HepG2 (cell line): ENCODE data around the gene FAM3B. TPM values are rescaled to one million over a fixed set of nuclear protein-coding genes. Genes with fewer than 3 reads are reported as not detected.

Experiments used
- ATAC-seq: fragments of 200-7000 bp; cut with Tn5 transposase; 3 replicates; pipeline ENCODE4 v1.9.1; 2020; ENCODE audit warnings: mild to moderate bottlenecking, moderate library complexity
- BruUV-seq: library from RNA; stranded (reverse); fragments of 400-500 nt; replicated peaks from 2 replicates; lab custom pipeline; 2021; lab: Mats Ljungman, UMichigan
- CTCF ChIA-PET: fragments of 300-600 bp; formaldehyde crosslinking; extraction: SDS; loops from one replicate; lab custom pipeline; 2021; ENCODE audit warnings: low total read pairs, inconsistent platforms, low intra/inter-chr PET ratio; lab: Yijun Ruan, JAX
- POLR2A ChIA-PET: fragments of 350-600 bp; sonication (Branson Sonifier 250); formaldehyde crosslinking; loops from one replicate; lab custom pipeline; 2020; ENCODE audit warnings: antibody characterized with exemption, inconsistent platforms; lab: Yijun Ruan, JAX
- DNase-seq: peaks from one replicate; pipeline ENCODE4 v3.0.0-alpha.2; 2015; ENCODE audit warnings: low spot score
- FAIRE-seq: peaks from 3 replicates; lab custom pipeline; 2011; peaks lifted over from hg19 to GRCh38; lab: Jason Lieb, UNC
- H2AFZ ChIP-seq: one replicate; pipeline ENCODE4 v1.6.1; 2011; ENCODE audit warnings: low read length, inconsistent platforms
- H3K27ac ChIP-seq: fragments of 300-600 bp; 3 replicates; pipeline ENCODE4 v1.8.0; 2011; ENCODE audit warnings: mixed run types, mild to moderate bottlenecking, mixed read lengths, low read length, inconsistent platforms; ENCODE audit not compliant: insufficient read depth; ENCODE audit errors: extremely low read length
- H3K27me3 ChIP-seq, 2 experiments: fragments of 200-600 bp in 1 of 2; 2 replicates in 1 of 2; 3 replicates in 1 of 2; pipeline versions ENCODE4 v1.6.0 to v1.8.0; 2011; ENCODE audit warnings: low read length in 2 of 2, mild to moderate bottlenecking in 2 of 2, moderate library complexity in 2 of 2, inconsistent platforms in 1 of 2; ENCODE audit not compliant: insufficient read depth in 2 of 2, control insufficient read depth in 1 of 2
- H3K36me3 ChIP-seq, 2 experiments: fragments of 200-600 bp in 1 of 2; replicated peaks in 1 of 2; 2 replicates in 1 of 2; 3 replicates in 1 of 2; pipeline versions ENCODE4 v1.5.1 to v1.8.0; 2011; ENCODE audit warnings: low read length in 2 of 2, inconsistent platforms in 1 of 2; ENCODE audit not compliant: insufficient read depth in 2 of 2, control insufficient read depth in 1 of 2
- H3K4me1 ChIP-seq: 2 replicates; pipeline ENCODE4 v1.5.1; 2012; ENCODE audit warnings: low read length, inconsistent platforms; ENCODE audit not compliant: insufficient read depth
- H3K4me2 ChIP-seq: 2 replicates; pipeline ENCODE4 v1.6.0; 2011; ENCODE audit warnings: low read depth, low read length, inconsistent platforms
- H3K4me3 ChIP-seq, 3 experiments: fragments of 200-600 bp in 1 of 3; sonication (generic), shearing (Covaris generic) in 1 of 3; replicated peaks in 1 of 3; 2 replicates each; pipeline ENCODE4 v1.5.1; 2011 to 2016; ENCODE audit warnings: low read length in 3 of 3, inconsistent platforms in 2 of 3, low read depth in 2 of 3, mild to moderate bottlenecking in 2 of 3, control low read depth in 1 of 3, mixed read lengths in 1 of 3; ENCODE audit not compliant: insufficient read depth in 1 of 3
- H3K79me2 ChIP-seq: one replicate; pipeline ENCODE4 v1.6.1; 2011; ENCODE audit warnings: low read length, inconsistent platforms; ENCODE audit not compliant: insufficient read depth
- H3K9ac ChIP-seq: 2 replicates; pipeline ENCODE4 v1.6.0; 2011; ENCODE audit warnings: mild to moderate bottlenecking, low read depth, low read length, inconsistent platforms; ENCODE audit not compliant: insufficient read depth
- H3K9me3 ChIP-seq: 2 replicates; pipeline ENCODE4 v1.5.1; 2012; ENCODE audit warnings: mild to moderate bottlenecking, low read length
- H4K20me1 ChIP-seq: 2 replicates; pipeline ENCODE4 v1.6.0; 2011; ENCODE audit warnings: inconsistent platforms, mild to moderate bottlenecking, low read length, moderate library complexity; ENCODE audit not compliant: insufficient read depth
- ARID5B ChIP-seq: IDR thresholded peaks from 2 replicates; pipeline ENCODE4 v1.4.0; 2020; ENCODE audit warnings: mild to moderate bottlenecking, missing genetic modification reagents
- BCL6 ChIP-seq: IDR thresholded peaks from 2 replicates; pipeline ENCODE4 v1.6.1; 2016; ENCODE audit warnings: missing genetic modification reagents, missing compliant biosample characterization
- CEBPB ChIP-seq: IDR thresholded peaks from 2 replicates; pipeline ENCODE4 v1.6.1; 2011; ENCODE audit warnings: low read depth, low read length, improper control_type of control experiment, borderline replicate concordance
- CTCF ChIP-seq: sonication (generic); formaldehyde crosslinking; IDR thresholded peaks from 2 replicates; pipeline ENCODE4 v1.5.0; 2020; ENCODE audit warnings: mild to moderate bottlenecking, missing genetic modification reagents, moderate library complexity
- ETS1 ChIP-seq: sonication (generic); formaldehyde crosslinking; IDR thresholded peaks from 2 replicates; pipeline ENCODE4 v1.4.0; 2020; ENCODE audit warnings: missing genetic modification reagents
- HMGXB4 ChIP-seq, 2 experiments: sonication (generic) in 1 of 2; formaldehyde crosslinking in 1 of 2; IDR thresholded peaks; 2 replicates each; pipeline versions ENCODE4 v1.4.0 to v1.6.1; 2018 to 2020; ENCODE audit warnings: missing genetic modification reagents in 2 of 2, borderline replicate concordance in 1 of 2, low read depth in 1 of 2, mild to moderate bottlenecking in 1 of 2, missing biosample characterization in 1 of 2
- JARID2 ChIP-seq: sonication (generic); formaldehyde crosslinking; IDR thresholded peaks from 2 replicates; pipeline ENCODE4 v1.8.1; 2023; ENCODE audit warnings: missing genetic modification reagents, inconsistent platforms; ENCODE audit not compliant: insufficient replicate concordance
- NFE2L2 ChIP-seq: fragments of 150-350 bp; IDR thresholded peaks from 2 replicates; pipeline ENCODE4 v1.6.1; 2014; ENCODE audit warnings: low read length
- RAD21 ChIP-seq: fragments of 450-650 bp; formaldehyde crosslinking; IDR thresholded peaks from 2 replicates; pipeline ENCODE4 v1.5.0; 2020; ENCODE audit warnings: mild to moderate bottlenecking
- SMC3 ChIP-seq: IDR thresholded peaks from 2 replicates; pipeline ENCODE4 v1.6.1; 2011; ENCODE audit warnings: low read length, improper control_type of control experiment
- STAG1 ChIP-seq: sonication (generic); formaldehyde crosslinking; IDR thresholded peaks from 2 replicates; pipeline ENCODE4 v1.4.0; 2020; ENCODE audit warnings: missing genetic modification reagents
- TEAD3 ChIP-seq: optimal IDR thresholded peaks from 2 replicates; pipeline ENCODE3; 2016; ENCODE audit warnings: borderline replicate concordance
- THAP11 ChIP-seq: IDR thresholded peaks from 2 replicates; pipeline ENCODE4 v1.6.1; 2016; ENCODE audit warnings: missing biosample characterization, missing genetic modification reagents
- TP53 ChIP-seq: sonication (generic); formaldehyde crosslinking; conservative IDR thresholded peaks from 2 replicates; pipeline ENCODE4 v1.4.0; 2020; ENCODE audit warnings: missing genetic modification reagents
- ZNF605 ChIP-seq: sonication (generic); formaldehyde crosslinking; IDR thresholded peaks from 2 replicates; pipeline ENCODE4 v1.8.0; 2022; ENCODE audit warnings: mild to moderate bottlenecking, missing genetic modification reagents
- WGBS: methylation state at CpG from one replicate; pipeline ENCODE4 v1.1.6; 2017; ENCODE audit warnings: low lambda C conversion rate; 5-methylcytosine and 5-hydroxymethylcytosine counted together
- in situ Hi-C: cut with HindIII; loops from 2 replicates; pipeline ENCODE4 v1.10.0; 2017; ENCODE audit warnings: low pct_unique_long_range_greater_than_20kb; ENCODE audit not compliant: extremely low pct_ligation_motif_present
- intact Hi-C: fragments of 100-400 bp; cut with micrococcal nuclease; formaldehyde crosslinking; loops from one replicate; pipeline ENCODE4 v1.10.0; 2022; ENCODE audit not compliant: unreplicated experiment
- polyA plus RNA-seq, 8 experiments: library from polyadenylated mRNA; depleted of rRNA in 3 of 8; stranded (reverse) in 7 of 8; unstranded in 1 of 8; fragments of >200 nt; fragmentation: Illumina TruSeq in 4 of 8; extraction: Trizol in 4 of 8; gene quantifications; 2 replicates each; pipeline versions ENCODE4 v1.2.1 to v1.2.3, GENCODE V29; 2011 to 2016; ENCODE audit warnings: low read depth in 4 of 8, missing spikeins in 1 of 8, mixed read lengths in 1 of 8; ENCODE audit not compliant: insufficient read depth in 1 of 8
- total RNA-seq, 5 experiments: library from RNA; depleted of rRNA; stranded (reverse); fragments of >200 nt; fragmentation: Illumina TruSeq; extraction: Trizol; gene quantifications; 2 replicates each; pipeline ENCODE4 v1.2.3, GENCODE V29; 2016; ENCODE audit warnings: low read depth in 1 of 5

FAM3B gene
- total and polyA plus RNA-seq, 2 of the 13 experiments (the other 11 are each of a cell fraction or from before 2014, with no cell fraction given): 46.5 to 62.0 TPM

- POLR2A ChIA-PET: interaction anchor here (0.9 to 2.4 kb wide), 8 partner anchors 36 to 177 kb away, joined by 3 to 23 read pairs (median 7); partner anchors contain the start of gene MX2
- TF ChIP-seq HMGXB4 (CRISPR knock-in tag; IDR thresholded peaks at IDR 0.05; ENCODE audit: borderline replicate concordance in 1 of 2, low read depth in 1 of 2) (0 out of 4 replicates have a peak, but pooled peaks of 1 of the 2 experiments have one; percentile 22), THAP11 (CRISPR knock-in tag) (0 out of 2 replicates have a peak, but pooled peaks have one; percentile 19), NFE2L2 (peak; percentile 61; the same call in 1 of the 2 replicates), TP53 (CRISPR knock-in tag) (no peak), ARID5B (CRISPR knock-in tag) (0 out of 2 replicates have a peak, but pooled peaks have one; percentile 14), SMC3 (peak; percentile 97), ETS1 (CRISPR knock-in tag) (no peak), JARID2 (CRISPR knock-in tag) (no peak), CTCF (CRISPR knock-in tag) (peak; percentile 92), STAG1 (CRISPR knock-in tag) (peak; percentile 98), TEAD3 (CRISPR knock-in tag) (peak; percentile 55), ZNF605 (CRISPR knock-in tag) (no peak), RAD21 (peak; percentile 86), BCL6 (peak; percentile 50; the same call in 1 of the 2 replicates), CEBPB (peak; percentile 75)
Measured at GRCh38 chr21:41283211-41283818, 33.3 kb upstream of the FAM3B start.

More at GRCh38 chr21:41283211-41283818, 33.3 kb upstream of the FAM3B start:
- no peaks in the 10 kb centered on the region for H3K4me1 ChIP-seq
- DNase-seq (peak; percentile 74), ATAC-seq (peak; percentile 99), FAIRE-seq (peak; percentile 93)
- no peak overlapping the region for H3K27ac ChIP-seq
- intact Hi-C loops: loop anchor here (1.0 to 10.0 kb wide), 4 partner anchors 39 to 321 kb away; no protein-coding TSS in a partner anchor
- H3K9me3 ChIP-seq: no peaks in the 10 kb centered on the region
- peaks cover 0 to 13% of the 10 kb centered on the region in 2 experiments; a peak in 2 of 5 replicates for H3K27me3 ChIP-seq
- BruUV-seq: no TSS peak
- H3K36me3 ChIP-seq: no peaks in the 10 kb centered on the region
- 16% methylated on average over 8 of the region's 8 CpGs for WGBS
- no peak overlapping the region for H2AFZ ChIP-seq
- in situ Hi-C loops: loop anchor here (5.0 kb wide), 1 partner anchor 179 kb away; no protein-coding TSS in a partner anchor
- H3K4me2 ChIP-seq: no peak overlapping the region
- H3K79me2 ChIP-seq: no peaks in the 10 kb centered on the region
- no peak overlapping the region for H3K9ac ChIP-seq
- no peak overlapping the region for H3K4me3 ChIP-seq
- no peaks in the 10 kb centered on the region for H4K20me1 ChIP-seq
- CTCF ChIA-PET: interaction anchor here (0.8 to 3.8 kb wide), 5 partner anchors 39 to 178 kb away, joined by 3 to 35 read pairs (median 3); partner anchors contain the start of gene MX2
